ENCODE results near the gene DUSP9.
"Not testable (repeated sequence)": the region's sequence is repeated elsewhere in the genome, so short reads cannot be mapped to it uniquely, and the experiment has no call there.

- not testable (repeated sequence) for TF ChIP-seq CTCF (conservative IDR thresholded peaks at IDR 0.05; ENCODE audit: low read depth, low read length); EZH2 (IDR thresholded peaks at IDR 0.05; ENCODE audit: low read length, unreplicated experiment)
These were observed 50.2 kb downstream of the DUSP9 start for GRCh38 chrX:153696986-153697722.
